AG20443 (cell line): ENCODE results near the gene SESTD1.
"Not testable (repeated sequence)": the region's sequence is repeated elsewhere in the genome, so short reads cannot be mapped to it uniquely, and the experiment has no call there.

Experiments
- DNase-seq: peaks from one replicate; pipeline ENCODE4 v3.0.0; 2012; ENCODE audit warnings: low spot score, mixed read lengths

The SESTD1 gene

DNA sequence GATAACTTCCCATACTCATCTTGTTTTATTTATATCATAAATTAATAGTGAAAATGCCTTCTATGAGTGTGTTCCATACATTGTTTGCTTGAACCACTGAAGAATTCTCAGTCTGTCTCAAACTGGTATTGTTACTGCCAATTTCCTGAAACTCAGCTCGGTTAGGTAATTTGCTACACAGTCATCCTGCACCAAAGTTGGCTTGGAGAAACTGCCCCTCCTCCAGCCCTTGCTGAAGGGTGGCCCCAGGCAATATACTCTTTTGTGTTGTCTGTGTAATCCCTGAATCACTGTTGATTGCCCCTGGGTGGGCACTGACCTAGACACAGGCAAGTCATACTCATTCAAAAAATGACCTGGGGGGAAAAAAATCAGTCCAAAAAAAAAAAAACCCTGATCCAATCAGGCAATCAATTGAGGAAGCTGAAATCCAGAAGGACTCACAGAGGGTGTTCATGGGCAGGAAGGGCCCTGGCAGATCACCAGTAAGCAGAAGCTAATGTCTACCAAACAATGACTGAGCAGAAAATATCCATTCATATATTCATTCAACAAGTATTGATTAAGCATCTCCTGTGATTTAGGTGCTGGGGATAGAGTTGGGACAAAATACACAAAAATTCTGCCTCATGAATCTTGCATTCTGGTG is 3.8 kb upstream of the SESTD1 start:
- peak; percentile 61 for DNase-seq

- no peak for DNase-seq
Observed at GRCh38 chr2:179266271-179266670, 1.6 kb upstream of the SESTD1 start.

DNA sequence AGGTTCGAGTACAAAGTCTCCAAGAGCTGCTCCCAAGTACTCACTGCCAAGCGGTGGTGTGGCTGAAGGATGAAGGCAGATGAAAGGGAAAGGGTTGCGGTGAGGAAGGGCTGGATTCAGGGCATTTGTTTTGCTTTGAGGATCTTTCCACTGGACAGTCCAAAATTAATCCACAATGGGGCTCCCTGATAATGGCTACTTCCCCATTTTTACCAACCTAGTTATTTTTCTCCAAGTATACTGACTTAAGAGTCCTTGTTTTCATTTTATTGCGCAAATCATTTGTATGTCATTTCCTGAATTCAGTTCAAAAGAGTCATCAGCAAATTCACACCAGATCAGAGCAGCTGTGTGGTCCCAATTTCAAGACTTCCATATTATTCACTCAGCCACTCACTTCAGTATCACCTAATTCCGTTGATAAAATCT is 464 bp upstream of the SESTD1 start:
- DNase-seq, result peak; percentile 48

DNA sequence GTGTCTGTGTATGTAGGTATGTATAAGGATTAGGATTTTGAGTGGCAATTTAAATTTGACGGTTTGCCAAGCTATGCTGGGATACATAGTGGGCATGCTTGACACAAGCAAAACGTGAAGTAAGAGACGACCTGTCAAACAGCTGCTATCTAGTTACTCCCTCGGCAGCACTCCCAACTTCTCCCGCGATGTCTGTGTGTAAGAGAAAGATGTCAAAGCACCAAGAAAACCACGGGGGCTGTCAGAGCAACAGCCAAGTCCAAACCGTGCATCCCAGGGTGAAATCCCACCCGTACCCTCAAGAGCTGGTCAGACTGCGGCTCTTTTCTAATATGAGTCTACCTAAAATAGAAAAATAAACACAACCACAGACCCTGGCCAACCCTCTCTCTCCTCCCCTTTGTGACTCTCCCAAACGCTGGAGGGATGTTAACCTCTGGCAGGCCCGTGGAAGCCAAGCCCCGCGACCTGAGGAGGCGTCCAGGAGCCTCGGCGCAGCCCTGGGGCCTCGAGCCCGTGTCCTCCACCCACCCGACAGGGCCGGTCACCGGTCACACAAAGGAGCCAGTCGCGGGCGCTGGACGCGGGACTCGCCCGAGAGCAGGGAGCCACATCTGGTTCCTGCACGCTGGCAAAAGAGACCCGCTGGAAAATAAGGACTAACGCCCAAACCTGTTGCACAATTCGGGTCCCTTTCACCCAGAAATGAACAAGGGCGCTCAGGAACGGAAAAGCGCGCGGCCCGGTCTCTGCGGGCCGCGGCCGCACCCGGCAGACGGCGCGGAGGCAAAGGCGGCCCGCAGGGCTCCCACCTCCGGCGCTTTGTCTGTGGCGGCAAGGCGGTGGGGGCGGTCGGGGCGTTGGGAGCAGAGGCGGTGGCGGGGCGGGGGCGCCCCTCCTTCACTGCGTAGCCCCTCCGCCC is 925 bp downstream of the SESTD1 start:
- DNase-seq, result peak; percentile 48

DNA sequence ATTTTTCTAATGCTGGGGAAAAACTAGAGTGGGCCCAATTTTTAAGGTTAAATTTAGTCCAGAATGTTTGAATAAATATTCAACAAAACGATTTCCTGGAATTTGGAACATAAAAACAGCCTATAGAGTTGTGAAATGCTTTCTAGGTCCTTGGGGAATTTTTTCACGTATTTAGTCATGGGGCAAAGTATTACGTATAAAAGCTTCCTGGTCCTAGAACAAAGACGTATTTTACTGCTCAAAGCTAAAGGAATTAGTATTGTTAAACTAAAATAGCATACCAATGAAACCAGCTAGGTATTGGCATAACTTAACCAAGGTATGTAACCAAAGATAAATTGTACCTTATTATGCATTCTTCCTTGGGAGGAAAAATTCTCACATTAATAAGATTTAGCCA is 1.6 kb downstream of the SESTD1 start:
- DNase-seq, result no peak

DNA sequence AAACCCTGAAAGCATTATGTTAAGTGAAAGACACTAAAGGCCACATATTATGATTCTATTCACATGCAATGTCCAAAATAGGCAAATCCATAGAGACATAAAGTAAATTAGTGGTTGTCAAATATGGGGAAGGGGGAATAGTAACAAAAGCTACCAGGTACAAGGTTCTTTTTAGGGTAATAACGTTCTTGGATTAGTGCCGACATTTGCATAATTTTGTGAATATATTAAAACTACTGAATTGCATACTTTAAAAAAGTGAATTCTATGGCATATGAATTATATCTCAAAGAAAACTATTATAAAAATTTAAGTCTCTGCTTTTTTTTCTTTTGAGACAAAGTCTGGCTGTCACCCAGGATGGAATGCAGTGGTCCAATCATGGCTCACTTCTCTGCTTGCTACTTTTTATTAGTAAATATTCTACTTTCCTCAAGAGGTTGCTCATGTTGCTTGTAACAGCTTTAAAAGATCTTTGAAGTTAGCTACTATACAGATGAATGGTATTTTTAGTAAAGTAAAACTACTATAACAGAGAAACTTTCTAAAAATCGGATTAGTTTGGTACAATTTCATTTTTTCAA is 2.5 kb downstream of the SESTD1 start:
- no peak for DNase-seq

DNA sequence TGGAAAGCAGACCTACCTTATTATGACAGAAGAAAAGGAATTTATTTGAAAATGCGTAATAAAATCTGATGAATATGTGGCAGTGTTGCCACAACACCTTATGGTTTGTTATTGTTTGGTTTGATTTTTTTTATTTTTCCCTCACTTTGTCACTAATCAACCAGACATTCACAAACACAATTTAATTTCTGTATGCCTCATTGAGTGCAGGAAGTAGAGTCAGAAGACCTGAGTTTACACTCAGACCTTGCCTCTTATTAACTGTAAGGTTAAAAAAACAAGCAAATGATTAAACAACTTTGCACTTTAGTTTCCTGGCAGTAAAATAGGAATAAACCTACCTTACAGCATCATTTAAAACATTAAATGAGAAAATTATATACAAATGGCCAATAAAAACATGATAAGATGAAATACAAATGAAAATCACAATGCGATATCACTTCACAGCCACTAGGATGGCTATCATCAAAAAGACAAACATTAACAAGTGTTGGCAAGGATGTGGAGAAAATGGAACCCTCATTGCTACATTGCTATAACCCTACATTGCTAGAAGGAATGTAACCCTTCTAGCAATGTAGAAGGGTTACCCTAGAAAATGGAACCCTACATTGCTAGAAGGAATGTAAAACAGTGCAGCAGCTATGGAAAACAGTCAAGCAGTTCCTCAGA is 3.3 kb downstream of the SESTD1 start:
- DNase-seq, result no peak

DNA sequence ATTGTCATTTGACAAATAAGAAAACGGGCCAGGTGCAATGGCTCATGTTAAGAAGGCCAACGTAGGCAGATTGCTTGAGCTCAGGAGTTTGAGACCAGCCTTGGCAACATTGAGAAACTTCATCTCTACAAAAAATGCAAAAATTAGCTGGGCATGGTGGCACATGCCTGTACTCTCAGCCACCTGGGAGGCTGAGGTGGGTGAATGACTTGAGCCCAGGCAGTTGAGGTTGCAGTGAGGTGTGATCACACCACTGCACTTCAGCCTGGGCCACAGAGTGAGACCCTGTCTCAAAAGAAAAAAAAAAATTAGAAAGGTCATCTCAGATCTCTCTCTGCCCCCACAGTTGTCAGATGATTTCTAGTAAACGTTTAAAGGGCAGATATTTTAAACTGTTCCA is 4.4 kb downstream of the SESTD1 start:
- DNase-seq, result no peak

DNA sequence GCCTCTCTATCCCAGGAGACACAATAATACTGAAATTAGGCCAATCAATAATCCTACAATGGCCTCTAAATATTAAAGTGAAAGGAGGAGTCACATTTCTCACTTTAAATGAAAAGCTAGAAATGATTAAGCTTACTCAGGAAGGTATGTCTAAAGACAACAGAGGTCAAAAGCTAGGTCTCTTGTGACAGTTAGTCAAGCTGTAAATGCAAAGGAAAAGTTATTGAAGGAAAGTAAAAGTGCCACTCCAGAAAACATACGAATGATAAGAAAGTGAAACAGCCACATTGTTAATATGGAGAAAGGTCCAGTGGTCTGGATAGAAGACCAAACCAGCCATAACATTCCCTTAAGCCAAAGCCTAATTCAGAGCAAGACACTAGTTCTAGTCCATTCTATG is 9.5 kb downstream of the SESTD1 start:
- DNase-seq, result no peak

- DNase-seq, result no peak
Observed at GRCh38 chr2:179253226-179253625, 11.4 kb downstream of the SESTD1 start.

GRCh38 chr2:179252423-179252822 is 12.2 kb downstream of the SESTD1 start:
- no peak for DNase-seq

- DNase-seq, result no peak
Observed at GRCh38 chr2:179251870-179252269, 12.8 kb downstream of the SESTD1 start.

- DNase-seq, result no peak
Observed at GRCh38 chr2:179250848-179251504, 13.7 kb downstream of the SESTD1 start.

- no peak for DNase-seq
Observed at GRCh38 chr2:179250095-179250494, 14.5 kb downstream of the SESTD1 start.

- DNase-seq, result no peak
Observed at GRCh38 chr2:179248024-179248348, 16.6 kb downstream of the SESTD1 start.

DNA sequence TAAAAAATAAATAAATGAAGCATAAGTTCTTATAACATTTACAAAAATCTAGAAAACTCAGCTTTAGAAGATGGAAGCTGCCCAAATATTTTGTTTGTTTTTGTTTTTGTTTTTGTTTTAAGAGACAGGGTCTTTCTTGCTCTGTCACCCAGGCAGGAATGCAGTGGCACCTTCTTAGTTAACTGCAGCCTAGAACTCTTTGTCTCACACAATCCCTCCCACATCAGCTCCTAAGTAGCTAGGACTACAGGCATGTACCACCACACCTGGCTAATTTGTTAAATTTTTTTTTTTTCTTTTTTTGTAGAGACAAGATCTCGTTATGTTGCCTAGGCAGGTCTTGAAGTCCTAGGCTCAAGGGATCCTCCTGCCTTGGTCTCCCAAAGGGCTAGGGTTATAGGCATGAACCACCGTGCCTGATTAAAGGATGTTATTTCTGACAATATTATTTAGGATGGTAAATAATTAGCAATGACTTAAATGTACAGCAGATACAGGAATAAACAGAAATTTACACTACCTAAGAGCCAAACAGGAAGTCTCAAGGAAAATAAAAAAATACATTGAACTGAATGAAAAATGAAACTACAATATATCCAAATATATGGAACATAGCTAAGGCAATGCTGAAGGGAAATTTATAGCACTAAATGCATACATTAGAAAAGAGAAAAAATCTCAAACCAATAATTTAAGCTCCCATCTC is 17.2 kb downstream of the SESTD1 start:
- DNase-seq, result no peak

- not testable (repeated sequence) for DNase-seq
Observed at GRCh38 chr2:179245843-179246242, 18.8 kb downstream of the SESTD1 start.

DNA sequence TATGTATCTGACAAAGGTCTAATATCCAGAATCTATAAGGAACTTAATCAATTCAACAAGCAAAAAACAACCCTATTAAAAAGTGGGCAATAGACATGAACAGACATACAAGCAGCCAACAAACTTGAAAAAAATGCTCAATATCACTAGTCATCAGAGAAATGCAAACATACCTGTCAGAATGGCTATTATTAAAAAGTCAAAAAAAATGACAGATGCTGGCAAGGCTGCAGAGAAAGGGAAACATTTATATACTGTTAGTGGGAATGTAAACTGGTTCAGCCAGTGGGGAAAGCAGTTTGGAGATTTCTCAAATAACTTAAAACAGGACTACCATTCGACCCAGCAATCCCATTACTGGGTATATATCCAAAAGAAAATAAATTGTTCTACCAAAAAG is 21.6 kb downstream of the SESTD1 start:
- DNase-seq, result no peak

- no peak for DNase-seq
Observed at GRCh38 chr2:179240481-179241451, 23.9 kb downstream of the SESTD1 start.

- no peak for DNase-seq
Observed at GRCh38 chr2:179239838-179240237, 24.8 kb downstream of the SESTD1 start.
